A673 (cell line): Measurements from ENCODE around the gene CTDSP1.

Source experiments
- CTCF ChIP-seq: fragments of 300-800, 200-600 bp; sonication (generic); conservative IDR thresholded peaks from 2 replicates; pipeline ENCODE4 v1.5.1; 2017; ENCODE audit warnings: low read depth, mild to moderate bottlenecking, antibody characterized with exemption, low read length, moderate library complexity, mixed read lengths
- EZH2 ChIP-seq: fragments of 200-600 bp; sonication (generic); IDR thresholded peaks from 2 replicates; pipeline ENCODE4 v1.6.1; 2017; ENCODE audit warnings: borderline replicate concordance, low read depth, mild to moderate bottlenecking, mixed read lengths, antibody characterized with exemption, low read length; ENCODE audit not compliant: poor library complexity, severe bottlenecking

GRCh38 chr2:218367415-218368149 lies 32.1 kb upstream of the CTDSP1 start:
- TF ChIP-seq CTCF (no peak), EZH2 (no peak)
